ENCODE results near the gene TBX5. TPM values are rescaled to one million over a fixed set of nuclear protein-coding genes. Genes with fewer than 3 reads are reported as not detected.

The TBX5 gene
- total RNA-seq, 4 donors from 2014 or later: 8.6 to 38.8 (median 28.0) TPM

DNA sequence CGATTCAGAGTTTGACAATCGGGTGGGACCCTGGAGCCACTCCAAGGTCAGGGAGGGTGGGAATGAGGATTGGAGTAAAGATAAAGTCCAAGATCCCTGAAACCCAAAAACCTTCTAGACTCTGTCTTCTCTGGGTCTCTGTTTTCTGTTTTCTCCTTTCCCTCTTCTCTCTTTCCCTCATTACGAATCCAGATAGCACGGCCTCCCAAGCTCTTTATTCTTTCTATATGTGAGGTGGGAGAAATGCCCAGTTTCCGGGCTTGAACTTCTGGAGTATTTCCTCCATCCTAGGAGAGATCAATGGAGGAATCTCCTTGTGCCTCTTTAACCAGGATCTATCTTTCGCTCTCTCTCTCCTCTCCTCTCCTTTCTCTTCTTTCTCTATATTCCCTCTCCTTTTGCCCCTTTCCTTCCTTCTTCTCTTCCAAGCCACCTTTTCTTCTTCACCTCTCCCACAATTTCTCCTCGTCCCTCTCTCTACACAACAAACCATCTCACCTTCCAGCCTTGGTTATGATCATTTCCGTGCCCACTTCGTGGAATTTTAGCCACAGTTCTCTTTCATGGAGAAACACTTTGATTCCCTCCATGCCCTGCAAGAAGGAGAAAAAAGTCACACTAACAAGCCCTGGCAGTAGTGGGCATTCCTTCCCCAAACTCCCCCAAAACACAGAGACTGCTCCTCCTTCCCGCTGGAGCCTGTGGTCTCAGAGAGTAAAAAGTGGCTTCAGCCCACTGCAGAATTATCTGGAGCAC lies 4.4 kb downstream of the TBX5 start:
- TF ChIP-seq POLR2AphosphoS5 (IDR thresholded peaks at IDR 0.05): no peak
- no peak for TF ChIP-seq EP300 (IDR thresholded peaks at IDR 0.05)
- no peak for TF ChIP-seq POLR2A (IDR thresholded peaks at IDR 0.05)
- TF ChIP-seq, protein P1, sequence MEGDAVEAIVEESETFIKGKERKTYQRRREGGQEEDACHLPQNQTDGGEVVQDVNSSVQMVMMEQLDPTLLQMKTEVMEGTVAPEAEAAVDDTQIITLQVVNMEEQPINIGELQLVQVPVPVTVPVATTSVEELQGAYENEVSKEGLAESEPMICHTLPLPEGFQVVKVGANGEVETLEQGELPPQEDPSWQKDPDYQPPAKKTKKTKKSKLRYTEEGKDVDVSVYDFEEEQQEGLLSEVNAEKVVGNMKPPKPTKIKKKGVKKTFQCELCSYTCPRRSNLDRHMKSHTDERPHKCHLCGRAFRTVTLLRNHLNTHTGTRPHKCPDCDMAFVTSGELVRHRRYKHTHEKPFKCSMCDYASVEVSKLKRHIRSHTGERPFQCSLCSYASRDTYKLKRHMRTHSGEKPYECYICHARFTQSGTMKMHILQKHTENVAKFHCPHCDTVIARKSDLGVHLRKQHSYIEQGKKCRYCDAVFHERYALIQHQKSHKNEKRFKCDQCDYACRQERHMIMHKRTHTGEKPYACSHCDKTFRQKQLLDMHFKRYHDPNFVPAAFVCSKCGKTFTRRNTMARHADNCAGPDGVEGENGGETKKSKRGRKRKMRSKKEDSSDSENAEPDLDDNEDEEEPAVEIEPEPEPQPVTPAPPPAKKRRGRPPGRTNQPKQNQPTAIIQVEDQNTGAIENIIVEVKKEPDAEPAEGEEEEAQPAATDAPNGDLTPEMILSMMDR (IDR thresholded peaks at IDR 0.05): no peak
- peaks cover 0 to 20% of the 10 kb centered on the region in 2 donors for H3K36me3 ChIP-seq
- H3K27ac ChIP-seq: peak overlapping the region; percentile 64 to 94 (median 92)
- no peaks in the 10 kb centered on the region for H3K9me3 ChIP-seq
- 8 to 40% methylated on average over 6 to 10 of the region's 10 CpGs for WGBS, 2 donors (ENCODE audit: low coverage in 1 of 2)
- peak overlapping the region; percentile 11 to 67 for H3K4me3 ChIP-seq
- no peak for ATAC-seq
- peaks cover 0 to 71% (median 12%) of the 10 kb centered on the region in 3 donors for H3K4me1 ChIP-seq
- H3K27me3 ChIP-seq: peaks cover 33% of the 10 kb centered on the region

DNA sequence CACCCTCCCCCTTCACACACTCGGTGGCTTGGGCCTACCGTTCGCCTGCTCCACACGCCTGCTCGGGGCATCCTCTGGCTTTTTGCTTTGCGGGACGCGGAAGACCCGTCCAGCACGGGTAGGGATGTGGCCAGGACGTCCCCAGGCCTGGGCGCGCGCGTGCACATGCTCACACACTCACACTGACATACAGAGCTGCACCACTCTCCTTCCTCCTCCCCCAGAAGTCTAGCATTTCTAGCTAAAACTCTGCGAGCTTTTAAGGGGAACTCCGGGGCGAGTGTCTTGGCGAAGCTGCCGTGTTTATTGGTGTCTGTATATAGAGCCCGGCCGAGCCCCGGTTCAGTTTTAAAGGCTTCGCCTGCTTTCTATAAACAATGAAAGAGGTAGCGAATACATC lies 5.0 kb downstream of the TBX5 start:
- H3K27ac ChIP-seq: peak overlapping the region; percentile 64 to 94 (median 92)
- TF ChIP-seq EP300 (IDR thresholded peaks at IDR 0.05) (no peak), POLR2A (IDR thresholded peaks at IDR 0.05) (no peak), POLR2AphosphoS5 (IDR thresholded peaks at IDR 0.05) (no peak)
- H3K27me3 ChIP-seq: peaks cover 38% of the 10 kb centered on the region
- peak overlapping the region; percentile 11 to 67 for H3K4me3 ChIP-seq
- WGBS, 2 donors (ENCODE audit: low coverage in 1 of 2): 0% methylated on average over 2 to 3 of the region's 25 CpGs
- no peaks in the 10 kb centered on the region for H3K9me3 ChIP-seq
- peaks cover 0 to 26% of the 10 kb centered on the region in 2 donors for H3K36me3 ChIP-seq
- peak; percentile 55 for ATAC-seq
- peaks cover 0 to 73% (median 12%) of the 10 kb centered on the region in 3 donors for H3K4me1 ChIP-seq

DNA sequence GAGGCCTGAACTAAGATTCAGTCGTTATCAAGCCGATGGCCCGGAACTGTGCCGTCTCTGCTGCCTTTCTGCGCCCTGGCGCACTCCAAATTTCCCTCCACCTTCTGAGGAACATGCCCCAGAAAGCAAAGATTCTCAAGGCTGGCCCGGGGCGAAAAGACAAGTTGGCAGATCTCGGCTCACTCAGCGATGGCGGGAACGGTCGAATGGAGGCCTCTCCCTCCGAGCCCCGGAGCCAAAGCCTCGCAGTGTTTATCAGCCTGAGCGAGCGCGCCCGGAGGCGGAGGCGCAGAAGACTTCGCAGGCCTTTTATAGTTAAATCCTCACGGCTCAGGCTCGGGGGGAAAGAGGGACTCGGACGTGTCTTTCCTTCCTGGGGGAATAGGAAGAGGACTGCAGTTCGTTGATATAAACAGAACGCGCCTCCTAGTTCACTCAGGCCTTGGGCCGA lies 5.6 kb downstream of the TBX5 start:
- Histone ChIP-seq H3K9me3 (no peaks in the 10 kb centered on the region), H3K27me3 (peaks cover 39% of the 10 kb centered on the region), H3K36me3 (peaks cover 0 to 31% of the 10 kb centered on the region in 2 donors), H3K27ac (peak overlapping the region; percentile 64 to 94 (median 92)), H3K4me3 (peak overlapping the region; percentile 11 to 67), H3K4me1 (peaks cover 0 to 77% (median 12%) of the 10 kb centered on the region in 3 donors)
- no peak for ATAC-seq
- no peak for TF ChIP-seq EP300 (IDR thresholded peaks at IDR 0.05)
- TF ChIP-seq, protein P1 (IDR thresholded peaks at IDR 0.05): no peak
- no peak for TF ChIP-seq POLR2AphosphoS5 (IDR thresholded peaks at IDR 0.05)
- no peak for TF ChIP-seq POLR2A (IDR thresholded peaks at IDR 0.05)
- WGBS, 2 donors (ENCODE audit: low coverage in 1 of 2): 7 to 8% methylated on average over 8 to 26 of the region's 31 CpGs

DNA sequence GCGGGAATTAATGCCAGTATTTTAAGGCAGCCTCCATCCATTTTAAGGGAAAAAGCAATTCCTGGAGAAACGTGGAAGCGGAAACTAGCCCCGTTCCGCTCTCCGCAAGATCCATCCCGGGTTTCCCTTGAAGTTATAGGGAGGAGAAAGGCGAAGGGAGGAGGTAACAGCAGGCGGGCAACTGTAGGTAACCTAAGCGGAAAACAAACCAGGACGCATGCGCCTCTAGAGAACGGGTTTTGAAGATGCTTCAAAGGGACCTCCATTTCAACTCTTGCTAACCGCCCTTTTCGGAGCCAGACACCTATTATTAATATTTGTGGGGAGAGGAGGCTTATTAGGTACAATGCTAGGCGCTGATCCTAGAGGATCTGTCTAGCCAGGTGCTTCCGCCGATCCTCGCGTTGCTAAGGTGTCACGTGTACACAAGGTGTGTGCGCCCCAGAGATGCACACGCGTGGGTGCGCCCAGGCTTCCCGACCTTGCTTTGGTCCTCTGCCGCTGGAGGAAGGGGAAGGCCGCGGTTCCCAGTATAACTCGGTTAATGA lies 6.2 kb downstream of the TBX5 start:
- peaks cover 0 to 83% (median 12%) of the 10 kb centered on the region in 3 donors for H3K4me1 ChIP-seq
- peak overlapping the region; percentile 64 to 94 (median 92) for H3K27ac ChIP-seq
- 14 to 58% methylated on average over 12 to 23 of the region's 30 CpGs for WGBS, 2 donors (ENCODE audit: low coverage in 1 of 2)

More for the DNA sequence above, 6.2 kb downstream of the TBX5 start:
- no peaks in the 10 kb centered on the region for H3K9me3 ChIP-seq
- peak; percentile 25 for ATAC-seq
- H3K4me3 ChIP-seq: peak overlapping the region; percentile 11 to 67
- H3K27me3 ChIP-seq: peaks cover 34% of the 10 kb centered on the region
- peaks cover 0 to 33% of the 10 kb centered on the region in 2 donors for H3K36me3 ChIP-seq
- no peak for TF ChIP-seq POLR2A (IDR thresholded peaks at IDR 0.05)
- TF ChIP-seq, protein P1 (IDR thresholded peaks at IDR 0.05): no peak
- no peak for TF ChIP-seq EP300 (IDR thresholded peaks at IDR 0.05)
- no peak for TF ChIP-seq POLR2AphosphoS5 (IDR thresholded peaks at IDR 0.05)
